K562 (cell line): Measurements from ENCODE around the gene ABCG2.

Experiments
- E2F5 ChIP-seq: sonication (generic); formaldehyde crosslinking; IDR thresholded peaks from 2 replicates; pipeline ENCODE4 v1.8.0; 2022; ENCODE audit warnings: mild to moderate bottlenecking, missing genetic modification reagents
- EP300 ChIP-seq: IDR thresholded peaks from 2 replicates; pipeline ENCODE4 v1.6.1; 2012; ENCODE audit warnings: low read length, improper control_type of control experiment
- EZH2 ChIP-seq: IDR thresholded peaks from 2 replicates; pipeline ENCODE4 v1.6.1; 2012; ENCODE audit warnings: low read depth, mild to moderate bottlenecking, inconsistent platforms, low read length, borderline replicate concordance
- HMG20B ChIP-seq: fragments of 250-450 bp; sonication (Bioruptor Pico); IDR thresholded peaks from 2 replicates; pipeline ENCODE4 v1.5.0; 2021; ENCODE audit warnings: mild to moderate bottlenecking
- MAFK ChIP-seq: IDR thresholded peaks from 2 replicates; pipeline ENCODE4 v1.6.1; 2011; ENCODE audit warnings: low read length, improper control_type of control experiment
- NFRKB ChIP-seq: fragments of 450-650 bp; IDR thresholded peaks from 2 replicates; pipeline ENCODE4 v1.6.1; 2016; ENCODE audit warnings: low read depth
- POLR2A ChIP-seq: fragments of 450-650 bp; conservative IDR thresholded peaks from 2 replicates; pipeline ENCODE4 v1.6.1; 2016
- RBM22 ChIP-seq: fragments of 200-400 bp; formaldehyde crosslinking; IDR thresholded peaks from 2 replicates; pipeline ENCODE4 v1.6.1; 2018; ENCODE audit warnings: low read length, low read depth; ENCODE audit not compliant: poor library complexity, severe bottlenecking
- REST ChIP-seq, 2 experiments: fragments of 450-650 bp; formaldehyde crosslinking in 1 of 2; IDR thresholded peaks; 2 replicates each; pipeline versions ENCODE4 v1.4.0 to v1.6.1; 2014 to 2020; ENCODE audit warnings: mild to moderate bottlenecking in 2 of 2, borderline replicate concordance in 1 of 2, low read depth in 1 of 2
- SRSF3 ChIP-seq: fragments of 200-400 bp; formaldehyde crosslinking; IDR thresholded peaks from 2 replicates; pipeline ENCODE4 v1.6.1; 2016; ENCODE audit warnings: mild to moderate bottlenecking, low read length, moderate library complexity; ENCODE audit not compliant: insufficient read depth
- TAF1 ChIP-seq: IDR thresholded peaks from 2 replicates; pipeline ENCODE4 v1.6.1; 2011; ENCODE audit warnings: mild to moderate bottlenecking, low read length, moderate library complexity; ENCODE audit not compliant: insufficient read depth, control insufficient read depth, severe bottlenecking; ENCODE audit errors: extremely low read depth
- ZC3H4 ChIP-seq: sonication (generic); formaldehyde crosslinking; IDR thresholded peaks from 2 replicates; pipeline ENCODE4 v1.9.0; 2021; ENCODE audit warnings: missing genetic modification reagents, borderline replicate concordance
- TF ChIP-seq, protein P1 (sequence below), 3 experiments: IDR thresholded peaks in 2 of 3; conservative IDR thresholded peaks in 1 of 3; 2 replicates each; pipeline ENCODE4 v1.5.1; 2011 to 2012; ENCODE audit warnings: low read length in 3 of 3, mild to moderate bottlenecking in 3 of 3, control low read depth in 2 of 3, improper control_type of control experiment in 1 of 3, inconsistent platforms in 1 of 3, low read depth in 1 of 3, mixed read lengths in 1 of 3, moderate library complexity in 1 of 3; ENCODE audit not compliant: insufficient read depth in 2 of 3

- TF ChIP-seq SRSF3 (no peak), EZH2 (no peak), E2F5 (CRISPR knock-in tag) (no peak), TAF1 (no peak), EP300 (no peak), HMG20B (CRISPR knock-in tag) (no peak), ZC3H4 (CRISPR knock-in tag) (no peak), POLR2A (no peak), REST (IDR thresholded peaks at IDR 0.05; ENCODE audit: borderline replicate concordance) (no peak), REST (CRISPR knock-in tag; IDR thresholded peaks at IDR 0.05; ENCODE audit: low read depth) (no peak), RBM22 (no peak), NFRKB (no peak), MAFK (no peak)
- TF ChIP-seq, protein P1, sequence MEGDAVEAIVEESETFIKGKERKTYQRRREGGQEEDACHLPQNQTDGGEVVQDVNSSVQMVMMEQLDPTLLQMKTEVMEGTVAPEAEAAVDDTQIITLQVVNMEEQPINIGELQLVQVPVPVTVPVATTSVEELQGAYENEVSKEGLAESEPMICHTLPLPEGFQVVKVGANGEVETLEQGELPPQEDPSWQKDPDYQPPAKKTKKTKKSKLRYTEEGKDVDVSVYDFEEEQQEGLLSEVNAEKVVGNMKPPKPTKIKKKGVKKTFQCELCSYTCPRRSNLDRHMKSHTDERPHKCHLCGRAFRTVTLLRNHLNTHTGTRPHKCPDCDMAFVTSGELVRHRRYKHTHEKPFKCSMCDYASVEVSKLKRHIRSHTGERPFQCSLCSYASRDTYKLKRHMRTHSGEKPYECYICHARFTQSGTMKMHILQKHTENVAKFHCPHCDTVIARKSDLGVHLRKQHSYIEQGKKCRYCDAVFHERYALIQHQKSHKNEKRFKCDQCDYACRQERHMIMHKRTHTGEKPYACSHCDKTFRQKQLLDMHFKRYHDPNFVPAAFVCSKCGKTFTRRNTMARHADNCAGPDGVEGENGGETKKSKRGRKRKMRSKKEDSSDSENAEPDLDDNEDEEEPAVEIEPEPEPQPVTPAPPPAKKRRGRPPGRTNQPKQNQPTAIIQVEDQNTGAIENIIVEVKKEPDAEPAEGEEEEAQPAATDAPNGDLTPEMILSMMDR (IDR thresholded peaks at IDR 0.05 in 2 of 3, conservative IDR thresholded peaks at IDR 0.05 in 1 of 3; ENCODE audit: insufficient read depth in 2 of 3, low read depth in 1 of 3, low read length in 3 of 3), result no peak
Measured at GRCh38 chr4:88045021-88045420, 113.4 kb downstream of the ABCG2 start.
